ENCODE results near the gene FBXO36.

The FBXO36 gene

GRCh38 chr2:229882583-229882982 lies 39.7 kb upstream of the FBXO36 start:
- DNase-seq (ENCODE audit: low spot score) = no peak
- Histone ChIP-seq H3K4me3 (no peak overlapping the region), H3K27ac (no peak overlapping the region)
- TF ChIP-seq CTCF (IDR thresholded peaks at IDR 0.05) = no peak

- Histone ChIP-seq H3K4me3 (no peak overlapping the region), H3K27ac (no peak overlapping the region)
- TF ChIP-seq CTCF (IDR thresholded peaks at IDR 0.05) = no peak
- no peak for DNase-seq (ENCODE audit: low spot score)
Observed at GRCh38 chr2:229884775-229885699, 37.3 kb upstream of the FBXO36 start.

- TF ChIP-seq CTCF (IDR thresholded peaks at IDR 0.05) = no peak
- Histone ChIP-seq H3K4me3 (no peak overlapping the region), H3K27ac (no peak overlapping the region)
- DNase-seq (ENCODE audit: low spot score) = no peak
Observed at GRCh38 chr2:229887441-229887840, 34.9 kb upstream of the FBXO36 start.

GRCh38 chr2:229888031-229888430 lies 34.3 kb upstream of the FBXO36 start:
- no peak for TF ChIP-seq CTCF (IDR thresholded peaks at IDR 0.05)
- no peak overlapping the region for H3K27ac ChIP-seq
- DNase-seq (ENCODE audit: low spot score) = no peak

GRCh38 chr2:229889023-229889422 lies 33.3 kb upstream of the FBXO36 start:
- DNase-seq (ENCODE audit: low spot score) = no peak
- Histone ChIP-seq H3K4me3 (no peak overlapping the region), H3K27ac (no peak overlapping the region)
- no peak for TF ChIP-seq CTCF (IDR thresholded peaks at IDR 0.05)

More at GRCh38 chr2:229888031-229888430, 34.3 kb upstream of the FBXO36 start:
- H3K4me3 ChIP-seq = no peak overlapping the region

- no peak overlapping the region for H3K27ac ChIP-seq
- H3K4me3 ChIP-seq = no peak overlapping the region
- no peak for TF ChIP-seq CTCF (IDR thresholded peaks at IDR 0.05)
- no peak for DNase-seq (ENCODE audit: low spot score)
Observed at GRCh38 chr2:229896857-229897256, 25.4 kb upstream of the FBXO36 start.

- TF ChIP-seq CTCF (IDR thresholded peaks at IDR 0.05) = no peak
- Histone ChIP-seq H3K27ac (no peak overlapping the region), H3K4me3 (no peak overlapping the region)
- DNase-seq (ENCODE audit: low spot score) = no peak
Observed at GRCh38 chr2:229899604-229900003, 22.7 kb upstream of the FBXO36 start.

Measured in coronary artery (tissue), 2 donors.